ENCODE measurements around the gene CDH4.
A peak's percentile ranks its signal among the peaks of the same experiment; 100 is the strongest.

Gene CDH4

DNA sequence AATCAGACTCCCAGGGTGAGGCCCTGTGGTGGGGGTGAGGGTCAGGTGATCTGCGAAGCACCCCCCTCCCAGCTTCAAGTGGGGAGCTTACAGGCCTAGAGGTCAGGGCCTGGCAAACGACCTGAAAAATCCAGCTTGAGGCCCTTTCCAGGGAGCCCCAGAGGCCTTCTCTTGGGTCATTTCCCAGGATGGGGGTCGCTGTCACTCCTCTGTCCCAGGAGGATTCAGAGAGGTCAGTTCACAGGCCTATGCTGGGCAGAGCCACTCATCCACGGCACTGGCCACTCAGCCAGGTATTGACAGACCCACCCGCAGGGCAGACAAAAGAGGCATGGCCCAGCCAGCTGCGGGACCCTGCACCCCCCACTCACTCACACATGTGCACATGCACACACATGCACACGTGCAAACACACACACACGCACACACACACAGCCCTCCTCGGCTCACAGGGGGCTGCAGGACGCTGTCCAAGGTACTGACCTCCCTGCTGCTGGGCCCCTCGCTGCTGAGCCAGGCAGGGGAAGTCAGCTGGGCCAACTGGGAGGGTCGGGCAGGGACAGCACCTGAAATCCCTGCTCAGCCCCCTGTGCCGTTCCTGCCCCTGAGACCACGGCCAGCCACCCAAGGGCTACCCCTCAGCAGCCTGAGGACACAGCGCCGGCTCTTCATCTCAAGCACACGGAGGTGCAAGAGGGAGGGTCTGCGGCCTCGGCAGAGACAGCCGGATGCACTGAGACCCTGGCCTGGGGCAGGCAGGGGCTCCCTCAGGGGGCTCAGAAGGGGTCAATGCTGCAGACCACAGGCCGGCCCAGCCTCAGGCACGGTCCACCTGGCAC is 699.9 kb downstream of the CDH4 start:
- Histone ChIP-seq H3K4me3 (ENCODE audit: low read length in 2 of 2) (peak overlapping the region in 1 of 2 donors; percentile 20), H3K18ac (ENCODE audit: low read length) (no peak overlapping the region), H3K23ac (ENCODE audit: low read depth, low read length, poor library complexity) (no peak overlapping the region), H2AK5ac (ENCODE audit: low read depth, low read length) (no peak overlapping the region), H3K9me3 (replicated peaks in 1 of 2; ENCODE audit: control insufficient read depth in 2 of 2, insufficient read depth in 1 of 2, low read depth in 1 of 2, low read length in 2 of 2) (no peaks in the 10 kb centered on the region), H2BK120ac (ENCODE audit: low read depth, low read length) (no peak overlapping the region), H4K91ac (ENCODE audit: low read depth, low read length, poor library complexity) (no peak overlapping the region), H3K36me3 (replicated peaks in 1 of 2; ENCODE audit: control insufficient read depth in 2 of 2, insufficient read depth in 2 of 2, low read length in 2 of 2) (no peaks in the 10 kb centered on the region), H3K4me2 (ENCODE audit: insufficient read depth, low read length, poor library complexity, severe bottlenecking) (no peak overlapping the region), H2AFZ (ENCODE audit: low read length) (no peak overlapping the region), H4K8ac (ENCODE audit: low read depth, low read length) (no peak overlapping the region), H3K14ac (ENCODE audit: low read length) (no peak overlapping the region), H3K27me3 (ENCODE audit: control insufficient read depth in 3 of 3, insufficient read depth in 3 of 3, low read depth in 1 of 3, low read length in 3 of 3) (no peaks in the 10 kb centered on the region), H2BK12ac (ENCODE audit: low read length) (no peak overlapping the region), H2BK5ac (ENCODE audit: low read length) (no peak overlapping the region), H3K79me1 (ENCODE audit: low read depth, low read length) (no peaks in the 10 kb centered on the region), H3K9ac (ENCODE audit: low read depth, low read length, poor library complexity) (no peak overlapping the region), H3K4me1 (ENCODE audit: control insufficient read depth in 2 of 2, insufficient read depth in 1 of 2, low read depth in 1 of 2, low read length in 2 of 2) (peaks cover 6 to 8% of the 10 kb centered on the region in 2 donors), H2BK15ac (ENCODE audit: low read length) (no peak overlapping the region), H3K4ac (ENCODE audit: low read length) (no peak overlapping the region), H3K27ac (replicated peaks; ENCODE audit: low read length) (peak overlapping the region; percentile 49)
- no CpG with 5 or more reads among the region's 22 CpGs for WGBS, 2 donors (ENCODE audit: extremely low coverage in 2 of 2, insufficient read length in 2 of 2, insufficient replicate concordance in 1 of 2)
- peak; percentile 78 for DNase-seq (ENCODE audit: low spot score)

GRCh38 chr20:61953037-61954021 is 701.3 kb downstream of the CDH4 start:
- no peak overlapping the region for H3K14ac ChIP-seq (ENCODE audit: low read length)
- H4K8ac ChIP-seq (ENCODE audit: low read depth, low read length) = no peak overlapping the region
- H3K18ac ChIP-seq (ENCODE audit: low read length) = no peak overlapping the region
- H2AK5ac ChIP-seq (ENCODE audit: low read depth, low read length) = no peak overlapping the region
- H3K27ac ChIP-seq (replicated peaks; ENCODE audit: low read length) = no peak overlapping the region
- WGBS, 2 donors (ENCODE audit: extremely low coverage in 2 of 2, insufficient read length in 2 of 2, insufficient replicate concordance in 1 of 2) = no CpG with 5 or more reads among the region's 20 CpGs
- H2AFZ ChIP-seq (ENCODE audit: low read length) = no peak overlapping the region
- H3K4me3 ChIP-seq (ENCODE audit: low read length in 2 of 2) = no peak overlapping the region
- H4K91ac ChIP-seq (ENCODE audit: low read depth, low read length, poor library complexity) = no peak overlapping the region
- no peak overlapping the region for H3K4me2 ChIP-seq (ENCODE audit: insufficient read depth, low read length, poor library complexity, severe bottlenecking)
- H2BK5ac ChIP-seq (ENCODE audit: low read length) = no peak overlapping the region
- H2BK12ac ChIP-seq (ENCODE audit: low read length) = no peak overlapping the region
- H3K4ac ChIP-seq (ENCODE audit: low read length) = no peak overlapping the region
- no peak overlapping the region for H2BK15ac ChIP-seq (ENCODE audit: low read length)
- H2BK120ac ChIP-seq (ENCODE audit: low read depth, low read length) = no peak overlapping the region
- DNase-seq (ENCODE audit: low spot score) = no peak
- peak overlapping the region; percentile 63 for H3K9ac ChIP-seq (ENCODE audit: low read depth, low read length, poor library complexity)
- H3K23ac ChIP-seq (ENCODE audit: low read depth, low read length, poor library complexity) = peak overlapping the region; percentile 16
- H3K9me3 ChIP-seq (replicated peaks in 1 of 2; ENCODE audit: control insufficient read depth in 2 of 2, insufficient read depth in 1 of 2, low read depth in 1 of 2, low read length in 2 of 2) = no peaks in the 10 kb centered on the region
- no peaks in the 10 kb centered on the region for H3K27me3 ChIP-seq (ENCODE audit: control insufficient read depth in 3 of 3, insufficient read depth in 3 of 3, low read depth in 1 of 3, low read length in 3 of 3)
- H3K79me1 ChIP-seq (ENCODE audit: low read depth, low read length) = no peaks in the 10 kb centered on the region
- peaks cover 6 to 8% of the 10 kb centered on the region in 2 donors for H3K4me1 ChIP-seq (ENCODE audit: control insufficient read depth in 2 of 2, insufficient read depth in 1 of 2, low read depth in 1 of 2, low read length in 2 of 2)
- no peaks in the 10 kb centered on the region for H3K36me3 ChIP-seq (replicated peaks in 1 of 2; ENCODE audit: control insufficient read depth in 2 of 2, insufficient read depth in 2 of 2, low read length in 2 of 2)

- H2BK5ac ChIP-seq (ENCODE audit: low read length) = no peak overlapping the region
Observed at GRCh38 chr20:61954276-61955021, 702.4 kb downstream of the CDH4 start.

More at GRCh38 chr20:61954276-61955021, 702.4 kb downstream of the CDH4 start:
- Histone ChIP-seq H3K4me3 (ENCODE audit: low read length in 2 of 2) (no peak overlapping the region), H4K91ac (ENCODE audit: low read depth, low read length, poor library complexity) (no peak overlapping the region), H2AFZ (ENCODE audit: low read length) (no peak overlapping the region), H3K23ac (ENCODE audit: low read depth, low read length, poor library complexity) (peak overlapping the region; percentile 70), H3K27ac (replicated peaks; ENCODE audit: low read length) (no peak overlapping the region), H3K79me1 (ENCODE audit: low read depth, low read length) (no peaks in the 10 kb centered on the region), H4K8ac (ENCODE audit: low read depth, low read length) (no peak overlapping the region), H3K36me3 (replicated peaks in 1 of 2; ENCODE audit: control insufficient read depth in 2 of 2, insufficient read depth in 2 of 2, low read length in 2 of 2) (no peaks in the 10 kb centered on the region), H3K4ac (ENCODE audit: low read length) (no peak overlapping the region), H3K18ac (ENCODE audit: low read length) (no peak overlapping the region), H3K4me1 (ENCODE audit: control insufficient read depth in 2 of 2, insufficient read depth in 1 of 2, low read depth in 1 of 2, low read length in 2 of 2) (peaks cover 6 to 8% of the 10 kb centered on the region in 2 donors), H2BK15ac (ENCODE audit: low read length) (no peak overlapping the region), H3K9ac (ENCODE audit: low read depth, low read length, poor library complexity) (no peak overlapping the region), H3K27me3 (ENCODE audit: control insufficient read depth in 3 of 3, insufficient read depth in 3 of 3, low read depth in 1 of 3, low read length in 3 of 3) (no peaks in the 10 kb centered on the region), H3K9me3 (replicated peaks in 1 of 2; ENCODE audit: control insufficient read depth in 2 of 2, insufficient read depth in 1 of 2, low read depth in 1 of 2, low read length in 2 of 2) (no peaks in the 10 kb centered on the region), H2AK5ac (ENCODE audit: low read depth, low read length) (no peak overlapping the region), H2BK12ac (ENCODE audit: low read length) (no peak overlapping the region), H3K4me2 (ENCODE audit: insufficient read depth, low read length, poor library complexity, severe bottlenecking) (no peak overlapping the region), H3K14ac (ENCODE audit: low read length) (no peak overlapping the region), H2BK120ac (ENCODE audit: low read depth, low read length) (no peak overlapping the region)
- no CpG with 5 or more reads among the region's 16 CpGs for WGBS, 2 donors (ENCODE audit: extremely low coverage in 2 of 2, insufficient read length in 2 of 2, insufficient replicate concordance in 1 of 2)
- DNase-seq (ENCODE audit: low spot score) = no peak
